HG02981 (cell line): ENCODE measurements around the gene ST3GAL4.

Source experiments
- ATAC-seq: cut with Tn5 transposase; IDR thresholded peaks from one replicate; pipeline ENCODE4 v1.9.1; 2021; ENCODE audit warnings: mild to moderate bottlenecking, moderate library complexity; ENCODE audit not compliant: unreplicated experiment

ST3GAL4 gene

GRCh38 chr11:126328938-126329643 is 26.4 kb upstream of the ST3GAL4 start:
- no peak for ATAC-seq

- ATAC-seq, result no peak
These were observed 25.8 kb upstream of the ST3GAL4 start for GRCh38 chr11:126329644-126330211.

- no peak for ATAC-seq
These were observed 24.2 kb upstream of the ST3GAL4 start for GRCh38 chr11:126331286-126331685.

DNA sequence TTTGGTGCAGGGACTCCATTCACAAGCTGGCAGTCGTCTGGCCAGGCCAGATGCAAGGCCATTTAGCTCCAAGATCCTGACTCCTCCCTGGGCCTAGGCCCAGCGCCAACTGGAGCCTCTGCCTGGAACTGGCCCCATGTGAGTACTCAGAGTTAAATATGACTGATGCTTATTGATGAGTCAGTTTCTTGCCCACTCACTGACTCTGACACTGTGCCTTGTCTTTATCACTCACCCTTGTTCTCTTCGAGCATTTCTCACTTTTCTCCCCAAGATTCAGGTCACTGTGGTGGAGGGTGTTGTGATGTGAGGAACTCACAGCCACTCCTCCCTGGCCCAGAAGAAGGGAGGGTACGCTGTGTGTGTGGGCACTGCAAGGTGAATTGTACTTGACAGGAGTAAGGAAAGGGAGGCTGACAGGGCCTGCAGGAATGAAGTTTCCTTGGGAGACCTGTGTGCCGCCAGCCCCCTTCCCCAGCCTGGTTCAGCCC is 23.2 kb upstream of the ST3GAL4 start:
- no peak for ATAC-seq

- ATAC-seq, result no peak
These were observed 22.3 kb upstream of the ST3GAL4 start for GRCh38 chr11:126333142-126333541.

- ATAC-seq, result no peak
These were observed 20.6 kb upstream of the ST3GAL4 start for GRCh38 chr11:126334659-126335462.

GRCh38 chr11:126335463-126335760 is 20.1 kb upstream of the ST3GAL4 start:
- ATAC-seq, result no peak

DNA sequence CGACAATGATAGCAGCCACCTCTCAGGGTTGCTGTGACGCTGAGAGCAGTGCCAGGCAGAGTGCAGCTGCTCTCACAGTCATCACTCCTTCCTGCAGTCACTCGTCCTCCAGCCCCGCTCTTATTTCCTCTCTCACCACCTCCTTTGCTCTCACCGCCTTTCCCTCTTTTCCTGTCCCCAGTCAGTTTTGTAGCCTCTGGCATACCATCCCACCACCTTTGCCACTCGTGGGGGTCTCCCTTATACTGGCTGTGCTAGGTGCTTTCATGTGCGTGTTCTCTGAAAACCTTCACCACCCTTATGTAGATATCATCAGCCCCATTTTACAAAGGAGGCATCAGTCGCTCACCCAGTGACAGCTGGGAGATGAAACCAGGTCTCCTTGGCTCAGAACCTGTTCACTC is 19.3 kb upstream of the ST3GAL4 start:
- no peak for ATAC-seq

DNA sequence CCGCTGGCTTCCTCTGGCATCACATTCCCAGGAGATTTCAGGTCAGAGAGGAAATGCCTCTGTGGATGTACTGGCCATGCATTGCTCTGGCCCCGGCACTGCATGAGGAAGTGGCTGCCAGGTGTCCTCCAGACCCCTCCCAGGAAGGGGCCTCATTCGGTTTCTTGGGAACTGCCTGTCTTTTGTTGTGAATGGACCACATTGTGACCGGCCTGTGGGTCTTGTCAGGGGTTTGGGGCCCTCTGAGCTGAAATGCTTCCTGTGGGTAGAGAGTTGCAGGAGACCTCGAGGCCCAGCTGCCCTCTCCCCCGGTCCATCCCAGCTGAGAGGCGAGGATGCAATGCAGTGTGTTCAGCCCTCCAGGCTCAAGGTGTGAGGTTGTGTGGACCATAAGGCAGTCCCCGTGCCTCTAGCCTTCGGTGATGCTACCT is 18.8 kb upstream of the ST3GAL4 start:
- ATAC-seq, result no peak

- ATAC-seq, result no peak
These were observed 18.4 kb upstream of the ST3GAL4 start for GRCh38 chr11:126337126-126337473.

DNA sequence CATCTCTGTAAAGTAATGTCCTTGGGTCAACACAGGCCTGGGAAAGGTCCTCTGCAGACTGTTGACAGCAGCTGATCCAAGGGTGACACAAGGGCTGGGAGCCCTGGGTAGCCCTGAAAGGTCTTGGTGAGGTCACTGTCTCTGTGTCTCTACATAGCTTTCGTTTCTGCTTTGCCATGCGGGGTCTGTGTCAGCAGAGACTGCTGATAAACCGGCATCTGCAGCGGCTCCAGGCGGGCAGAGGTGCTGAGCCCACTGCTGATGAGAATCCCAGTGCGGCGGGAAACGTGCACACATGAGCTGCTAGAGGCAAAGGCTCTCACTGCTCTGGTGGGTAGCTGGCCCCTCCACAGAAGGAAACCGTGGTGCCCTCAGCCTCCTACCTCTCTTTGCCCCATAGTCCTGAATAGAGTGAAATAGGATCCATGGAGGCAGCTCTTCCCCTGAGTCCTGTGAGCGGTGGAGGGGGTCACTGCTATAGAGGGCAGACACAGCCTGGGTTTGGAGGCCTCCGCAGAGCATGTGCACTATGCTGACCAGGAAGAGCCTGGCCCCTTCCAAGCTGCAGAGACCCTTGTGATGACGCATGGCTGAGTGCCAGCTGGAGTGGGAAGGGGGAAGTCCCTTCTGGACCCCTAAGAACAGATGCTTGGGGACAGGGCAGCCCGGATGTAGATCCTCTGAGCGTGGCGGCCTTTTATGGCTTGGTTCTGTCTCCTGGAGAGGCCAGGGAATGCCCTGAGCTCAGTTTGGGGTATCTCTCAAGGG is 17.8 kb upstream of the ST3GAL4 start:
- no peak for ATAC-seq

GRCh38 chr11:126338346-126339055 is 17.0 kb upstream of the ST3GAL4 start:
- ATAC-seq, result no peak

DNA sequence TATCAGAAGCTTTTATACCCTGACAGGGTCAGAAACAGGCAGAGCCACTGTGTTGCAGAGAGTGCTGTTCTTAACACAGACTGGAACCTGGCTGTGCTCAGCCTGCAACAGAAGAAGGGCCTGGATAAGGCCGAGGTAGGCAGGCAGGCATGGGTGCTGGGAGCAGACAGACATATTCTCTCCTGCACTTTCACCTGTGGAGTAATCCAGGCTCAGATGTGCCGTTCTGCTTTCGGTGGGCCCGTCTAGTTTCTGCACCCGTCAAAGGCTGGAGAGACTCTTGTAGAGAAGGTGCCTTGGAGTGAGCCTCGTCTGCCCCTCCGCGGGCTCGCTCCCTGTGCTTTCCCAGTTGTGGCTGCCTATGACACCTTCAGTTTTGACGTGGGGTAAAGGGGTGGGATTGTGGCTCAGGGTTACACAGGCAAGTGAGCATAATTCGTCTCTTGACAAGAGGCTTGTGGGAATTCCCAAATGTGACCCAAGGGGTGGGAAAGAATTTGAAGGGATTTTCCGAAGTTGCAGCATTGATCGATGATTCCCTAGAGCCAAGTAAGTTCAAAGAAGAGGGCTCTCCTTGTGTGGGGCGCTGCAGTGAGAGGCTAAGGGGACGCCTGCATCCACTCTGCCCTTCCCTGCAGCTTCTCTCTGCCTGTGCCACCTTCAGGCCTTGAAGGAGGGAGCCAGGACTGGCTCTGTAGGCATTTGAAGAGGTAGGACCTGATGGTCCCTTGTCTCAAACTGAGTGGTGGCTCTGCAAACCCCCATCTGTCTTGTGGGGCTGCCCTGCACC is 16.2 kb upstream of the ST3GAL4 start:
- ATAC-seq, result no peak

- no peak for ATAC-seq
These were observed 15.5 kb upstream of the ST3GAL4 start for GRCh38 chr11:126339863-126340434.

DNA sequence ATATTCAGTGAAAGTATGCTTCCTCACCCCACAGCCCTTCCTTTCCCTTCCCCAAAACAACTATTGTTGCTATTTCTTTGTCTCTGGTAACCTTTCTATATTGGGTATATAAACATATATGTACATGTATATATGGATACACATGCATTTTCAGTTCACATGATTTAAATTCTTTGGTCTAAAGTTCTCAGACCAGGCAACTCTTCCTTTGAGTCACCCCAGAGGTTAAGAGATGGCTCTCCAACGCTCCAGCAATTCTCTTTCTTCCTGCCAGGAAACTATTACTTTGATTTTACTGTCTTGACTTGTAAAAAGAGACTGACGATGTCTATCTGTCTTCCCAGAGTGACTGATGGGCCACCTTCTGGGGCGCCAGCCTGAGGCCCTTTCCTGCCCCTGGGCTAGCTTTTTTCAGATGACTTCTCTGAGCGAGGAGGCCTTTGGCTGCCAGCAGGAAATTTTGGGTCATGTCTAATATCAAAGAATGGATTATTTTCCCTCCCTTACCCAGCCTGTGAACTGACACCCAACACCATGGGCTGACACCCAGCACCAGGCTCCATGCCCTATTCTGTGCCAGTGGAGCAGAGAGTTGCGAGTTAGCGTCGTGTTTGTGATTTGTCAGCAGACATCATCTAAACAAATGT is 14.4 kb upstream of the ST3GAL4 start:
- ATAC-seq, result no peak

DNA sequence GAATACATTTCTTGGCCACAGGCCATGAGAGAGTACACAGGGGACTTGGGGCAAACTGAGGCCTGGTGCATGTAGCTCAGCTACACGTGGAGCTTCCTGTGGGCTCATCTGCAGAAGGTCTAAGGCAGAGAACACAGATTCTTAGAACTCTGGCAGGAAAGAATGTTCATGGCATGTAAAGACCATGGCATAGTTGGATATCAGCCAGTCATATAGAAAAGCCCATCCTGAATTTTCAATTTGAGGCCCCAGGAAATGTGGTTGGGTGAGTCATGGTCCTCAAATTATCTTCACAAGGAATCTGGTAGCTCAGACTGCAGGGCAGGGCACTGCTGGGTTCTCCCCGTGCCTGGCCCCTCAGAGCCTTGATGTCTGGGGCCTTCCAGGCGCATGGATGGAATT is 13.7 kb upstream of the ST3GAL4 start:
- ATAC-seq, result no peak

DNA sequence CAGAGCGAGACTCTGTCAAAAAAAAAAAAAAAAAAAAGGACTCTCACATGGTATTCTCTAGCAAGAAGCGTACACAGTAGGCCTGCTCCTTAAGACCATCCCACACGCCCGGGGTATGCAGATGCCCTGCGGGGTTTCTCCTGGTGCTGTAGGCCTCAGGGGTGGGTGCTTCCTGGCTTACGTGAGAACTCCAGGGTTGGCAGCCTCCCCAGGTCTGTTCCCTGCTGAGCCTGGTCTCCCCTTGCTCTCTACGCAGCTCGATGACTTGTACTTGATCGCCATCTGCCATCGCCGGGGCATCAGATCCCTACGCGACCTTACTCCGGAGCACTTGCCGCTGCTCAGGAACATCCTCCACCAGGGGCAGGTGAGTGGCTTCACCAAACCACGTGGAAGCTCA is 12.4 kb upstream of the ST3GAL4 start:
- ATAC-seq, result no peak

DNA sequence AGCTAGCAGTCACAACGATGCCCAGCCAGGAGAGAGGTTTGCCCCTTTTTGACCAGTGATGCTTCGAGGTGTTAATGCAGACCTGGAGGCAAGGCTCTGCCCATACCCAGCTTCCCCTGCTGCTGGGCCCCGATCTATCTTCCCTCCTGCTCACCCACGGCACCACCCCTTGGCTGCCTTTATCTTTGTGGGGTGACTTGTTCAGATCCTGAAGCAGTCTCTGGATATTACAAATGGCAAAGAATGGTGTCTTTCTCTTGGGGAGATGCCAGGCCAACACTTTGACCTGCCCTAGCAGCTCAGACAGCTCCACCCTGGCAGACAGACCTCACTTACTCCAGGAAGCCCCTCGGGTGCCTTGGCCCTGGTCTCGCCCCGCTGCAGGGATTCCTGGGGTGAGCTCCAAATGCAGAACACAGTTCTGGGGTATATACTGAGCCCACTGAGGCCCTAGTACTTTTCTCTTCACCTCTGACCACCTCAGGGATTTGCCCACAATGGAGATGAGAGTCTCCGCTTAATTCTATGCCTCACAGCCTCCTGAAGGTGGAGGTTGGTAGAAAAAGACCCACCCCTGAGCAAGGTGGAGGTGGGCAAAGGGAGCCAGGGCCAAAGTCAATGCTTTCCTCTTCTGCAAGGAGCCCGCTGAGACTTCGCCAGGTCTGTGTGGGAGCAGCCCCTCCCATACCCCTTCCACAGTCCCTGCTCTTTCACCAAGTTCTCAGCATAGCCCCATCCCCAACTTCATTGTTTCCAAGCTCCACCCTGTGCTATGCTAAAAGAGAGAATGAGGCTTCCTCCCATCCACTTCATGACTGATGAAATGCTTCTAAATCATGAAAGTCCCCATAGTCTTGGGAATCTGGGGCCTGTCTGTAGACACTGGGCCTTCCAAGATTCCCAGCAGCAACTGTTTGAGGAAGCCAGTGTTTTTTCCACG is 11.1 kb upstream of the ST3GAL4 start:
- no peak for ATAC-seq
